ENCODE results near the gene MYL6B. TPM values are rescaled to one million over a fixed set of nuclear protein-coding genes. Genes with fewer than 3 reads are reported as not detected.
A peak's percentile ranks its signal among the peaks of the same experiment; 100 is the strongest.
"Not testable (repeated sequence)": the region's sequence is repeated elsewhere in the genome, so short reads cannot be mapped to it uniquely, and the experiment has no call there.

The MYL6B gene
- total RNA-seq, 1 donor from 2014 or later = 68.9 TPM

DNA sequence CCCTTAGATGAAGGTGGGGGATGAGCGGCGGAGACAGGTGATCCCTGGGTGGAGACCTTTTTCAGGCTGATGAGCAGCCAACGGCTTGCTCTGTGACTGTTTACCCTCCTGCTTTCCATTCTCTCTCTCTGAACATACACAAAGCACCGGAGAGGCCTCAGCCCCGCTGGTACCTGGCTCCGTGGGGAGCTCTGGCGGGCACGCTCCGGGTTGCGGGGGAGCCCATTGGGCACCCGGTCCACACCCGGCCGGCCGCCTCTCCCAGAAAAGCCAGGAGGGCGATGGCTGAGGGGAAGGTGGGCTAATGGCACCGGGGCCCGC is 36.4 kb downstream of the MYL6B start:
- Mint-ChIP-seq H3K27me3 (no peaks in the 10 kb centered on the region), H3K36me3 (ENCODE audit: low read depth) (peaks cover 35% of the 10 kb centered on the region), H3K9me3 (no peaks in the 10 kb centered on the region), H3K4me3 (peak overlapping the region; percentile 97), H3K4me1 (peaks cover 42% of the 10 kb centered on the region), H3K27ac (peak overlapping the region; percentile 86)
- intact Hi-C loops (cut with micrococcal nuclease) = loop anchor here (1.0 to 2.0 kb wide), 5 partner anchors 28 to 280 kb away; partner anchors contain the start of genes CS, MYL6B and SPRYD4
- peak; percentile 75 for DNase-seq

DNA sequence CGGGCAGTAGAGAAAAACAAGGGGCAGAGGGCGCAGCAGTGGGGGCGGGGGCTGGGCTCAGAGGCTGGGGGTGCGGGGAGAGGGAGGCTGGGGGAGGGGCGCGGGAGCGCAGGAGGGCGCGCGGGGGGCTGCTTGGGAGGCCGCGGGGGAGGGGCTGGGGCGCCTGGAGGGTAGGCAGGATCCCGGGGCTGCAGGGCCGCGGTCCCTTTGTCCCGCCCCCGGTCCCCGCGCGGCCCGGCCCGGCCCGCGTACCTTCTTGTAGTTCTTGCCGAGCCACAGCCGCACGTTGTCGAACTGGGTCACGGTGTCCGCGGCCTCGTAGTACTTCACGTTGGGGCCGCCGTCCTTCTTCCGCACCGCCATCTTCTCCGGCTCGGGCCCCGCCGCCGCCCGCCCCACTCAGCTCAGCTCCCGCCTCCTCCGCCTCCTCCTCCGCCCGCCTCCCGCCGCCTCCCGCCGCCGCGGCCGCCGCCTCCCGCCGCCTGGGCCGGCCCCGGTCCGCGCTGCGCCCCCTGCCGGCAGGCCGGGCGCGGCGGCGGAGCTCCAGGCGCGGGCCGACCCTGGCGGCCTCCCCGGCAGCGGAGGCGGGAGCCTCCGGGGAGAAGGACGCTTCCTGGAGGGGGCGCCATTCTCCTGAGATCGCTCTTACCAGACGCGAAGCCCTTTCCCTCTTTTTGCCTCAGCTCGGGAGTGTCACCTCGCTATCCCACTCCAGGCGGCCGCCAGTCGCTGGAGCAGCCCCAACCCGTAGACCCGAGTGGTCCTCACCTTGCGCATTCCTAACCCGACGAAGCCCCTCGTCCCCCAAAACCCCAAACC is 36.9 kb downstream of the MYL6B start, which contains the start of gene SMARCC2:
Gene SMARCC2 (minus strand): TSS at position 385 of the 819 bp plus-strand sequence. CDS start 22 bp downstream, at position 363.
- Mint-ChIP-seq H3K27me3 (no peaks in the 10 kb centered on the region), H3K36me3 (ENCODE audit: low read depth) (peaks cover 30% of the 10 kb centered on the region), H3K9me3 (no peaks in the 10 kb centered on the region), H3K27ac (peak within 1 kb of the TSS; percentile 95), H3K4me3 (peak within 1 kb of the TSS; percentile 97), H3K4me1 (peaks cover 42% of the 10 kb centered on the region)
- intact Hi-C loops (cut with micrococcal nuclease) = loop anchor here (1.0 to 2.0 kb wide), 5 partner anchors 29 to 279 kb away; partner anchors contain the start of genes CS, MYL6B and SPRYD4
- peak; percentile 96 for DNase-seq

DNA sequence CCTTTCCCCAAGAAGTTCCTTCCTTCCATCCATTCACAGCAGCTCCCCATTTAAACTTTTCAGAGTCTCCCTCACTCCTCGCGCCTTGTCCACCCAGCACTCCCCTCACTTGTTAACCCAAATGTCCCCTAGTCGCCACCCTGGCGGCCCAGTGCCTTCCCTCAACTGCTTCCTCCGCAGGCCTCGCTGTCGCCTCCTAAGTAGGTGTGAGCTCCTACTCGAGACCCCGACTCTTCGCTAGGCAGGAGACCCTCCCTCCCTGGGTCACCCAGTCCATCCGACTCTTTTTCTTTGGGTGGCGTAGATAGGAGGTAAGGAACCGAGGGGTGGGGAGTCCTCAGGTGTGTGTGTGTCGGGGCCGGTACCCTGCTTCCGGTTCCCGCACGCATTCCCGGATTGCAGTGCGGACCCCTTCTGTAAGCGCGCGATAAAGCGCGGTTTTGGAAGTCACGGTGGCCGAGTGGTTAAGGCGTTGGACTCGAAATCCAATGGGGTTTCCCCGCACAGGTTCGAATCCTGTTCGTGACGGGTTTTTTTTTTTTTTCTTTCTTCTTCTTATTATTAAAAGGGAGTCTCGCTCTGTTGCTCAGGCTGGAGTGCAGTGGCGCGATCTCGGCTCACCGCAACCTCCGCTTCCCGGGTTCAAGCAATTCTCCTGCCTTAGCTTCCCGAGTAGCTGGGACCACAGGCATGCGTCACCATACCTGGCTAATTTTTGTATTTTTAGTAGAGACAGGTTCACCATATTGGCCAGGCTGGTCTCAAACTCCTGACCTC is 37.7 kb downstream of the MYL6B start:
- Mint-ChIP-seq H3K27me3 (no peaks in the 10 kb centered on the region), H3K27ac (peak overlapping the region; percentile 95), H3K4me1 (peaks cover 42% of the 10 kb centered on the region), H3K4me3 (peak overlapping the region; percentile 97), H3K9me3 (no peaks in the 10 kb centered on the region), H3K36me3 (ENCODE audit: low read depth) (peaks cover 22% of the 10 kb centered on the region)
- intact Hi-C loops (cut with micrococcal nuclease) = loop anchor here (1.0 to 2.0 kb wide), 6 partner anchors 29 to 278 kb away; partner anchors contain the start of genes CS, MYL6B and SPRYD4
- peak; percentile 95 for DNase-seq

DNA sequence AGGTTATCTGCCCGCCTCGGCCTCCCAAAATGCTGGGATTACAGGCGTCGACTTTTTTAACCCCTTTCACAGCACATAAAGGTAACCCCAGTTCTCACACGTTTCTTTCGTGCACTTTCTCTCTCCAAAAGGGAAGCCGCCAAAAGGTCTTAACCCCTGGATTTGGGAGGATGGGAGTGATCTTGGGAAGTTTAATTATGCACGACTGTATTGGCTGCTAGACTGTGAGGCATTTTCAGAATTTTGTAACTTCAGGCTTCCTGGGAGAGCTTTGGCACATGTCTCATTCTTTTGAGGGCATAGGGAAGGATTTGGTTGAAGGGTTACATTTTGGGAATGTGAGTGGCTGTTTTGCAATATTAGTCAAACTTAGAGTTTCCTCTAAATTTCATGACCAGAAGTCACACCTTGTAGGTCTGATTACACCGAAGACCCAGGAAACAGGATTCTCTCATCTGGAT is 38.3 kb downstream of the MYL6B start:
- Mint-ChIP-seq H3K27me3 (no peaks in the 10 kb centered on the region), H3K9me3 (no peaks in the 10 kb centered on the region), H3K4me1 (peaks cover 42% of the 10 kb centered on the region), H3K27ac (peak overlapping the region; percentile 95), H3K4me3 (peak overlapping the region; percentile 97), H3K36me3 (ENCODE audit: low read depth) (peaks cover 19% of the 10 kb centered on the region)
- no peak for DNase-seq
- intact Hi-C loops (cut with micrococcal nuclease) = loop anchor here (1.0 kb wide), 1 partner anchor 64 kb away; no protein-coding TSS in a partner anchor

DNA sequence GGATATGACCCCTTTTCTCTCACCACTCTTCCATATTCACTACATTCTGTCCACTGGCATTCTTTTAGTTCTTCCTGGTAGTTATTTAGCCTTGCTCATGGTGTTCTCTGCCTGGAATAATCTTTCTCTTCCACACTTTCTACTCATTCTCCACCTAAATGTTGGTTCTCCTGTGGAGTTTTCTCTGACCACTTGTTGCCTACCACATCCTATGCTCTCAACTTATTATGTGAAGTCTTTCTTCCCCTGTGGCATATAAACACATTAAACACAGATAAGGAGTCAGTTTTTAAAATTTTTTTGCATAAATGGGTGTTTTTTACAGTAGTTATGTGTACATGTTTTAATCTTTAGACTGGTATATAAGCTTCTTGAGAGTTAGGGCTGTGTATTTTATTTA is 40.2 kb downstream of the MYL6B start:
- H3K27me3 Mint-ChIP-seq = no peaks in the 10 kb centered on the region
- peaks cover 32% of the 10 kb centered on the region for H3K4me1 Mint-ChIP-seq
- peaks cover 8% of the 10 kb centered on the region for H3K36me3 Mint-ChIP-seq (ENCODE audit: low read depth)
- H3K4me3 Mint-ChIP-seq = no peak overlapping the region
- intact Hi-C loops (cut with micrococcal nuclease) = loop anchor here (2.0 kb wide), 1 partner anchor 272 kb away; no protein-coding TSS in a partner anchor
- H3K9me3 Mint-ChIP-seq = no peaks in the 10 kb centered on the region
- no peak for DNase-seq
- H3K27ac Mint-ChIP-seq = no peak overlapping the region

DNA sequence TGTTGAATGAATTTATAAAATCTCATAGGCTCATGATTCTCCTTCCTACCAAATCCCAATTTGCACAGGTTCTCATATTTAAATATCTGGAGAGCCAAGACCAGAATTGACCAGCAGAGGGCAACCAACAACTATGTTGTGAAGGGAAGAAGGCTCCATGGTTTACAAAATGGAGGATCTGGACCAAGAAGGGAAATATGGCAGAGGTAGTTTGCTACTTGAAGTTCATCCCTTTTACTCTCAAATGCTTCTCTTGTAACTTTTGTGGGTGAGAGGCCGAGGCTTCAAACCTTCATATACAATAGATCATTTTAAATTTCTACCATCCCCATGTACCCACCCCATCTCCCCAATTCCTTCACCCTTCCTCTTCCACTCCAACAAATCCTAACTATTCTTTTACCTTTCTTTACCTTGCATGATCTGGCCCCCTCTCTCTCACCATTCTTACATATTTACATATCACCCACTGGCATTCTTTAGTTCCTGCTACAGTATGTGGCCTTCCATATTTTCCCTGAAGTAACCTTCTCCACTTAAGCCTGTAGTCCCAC is 40.7 kb downstream of the MYL6B start:
- H3K9me3 Mint-ChIP-seq = no peaks in the 10 kb centered on the region
- H3K4me3 Mint-ChIP-seq = no peak overlapping the region
- peaks cover 7% of the 10 kb centered on the region for H3K36me3 Mint-ChIP-seq (ENCODE audit: low read depth)
- H3K27ac Mint-ChIP-seq = peak overlapping the region; percentile 60
- peak; percentile 94 for DNase-seq
- intact Hi-C loops (cut with micrococcal nuclease) = loop anchor here (1.0 to 2.0 kb wide), 3 partner anchors 31 to 272 kb away; partner anchors contain the start of genes ANKRD52 and NABP2
- no peaks in the 10 kb centered on the region for H3K27me3 Mint-ChIP-seq
- H3K4me1 Mint-ChIP-seq = peaks cover 26% of the 10 kb centered on the region

DNA sequence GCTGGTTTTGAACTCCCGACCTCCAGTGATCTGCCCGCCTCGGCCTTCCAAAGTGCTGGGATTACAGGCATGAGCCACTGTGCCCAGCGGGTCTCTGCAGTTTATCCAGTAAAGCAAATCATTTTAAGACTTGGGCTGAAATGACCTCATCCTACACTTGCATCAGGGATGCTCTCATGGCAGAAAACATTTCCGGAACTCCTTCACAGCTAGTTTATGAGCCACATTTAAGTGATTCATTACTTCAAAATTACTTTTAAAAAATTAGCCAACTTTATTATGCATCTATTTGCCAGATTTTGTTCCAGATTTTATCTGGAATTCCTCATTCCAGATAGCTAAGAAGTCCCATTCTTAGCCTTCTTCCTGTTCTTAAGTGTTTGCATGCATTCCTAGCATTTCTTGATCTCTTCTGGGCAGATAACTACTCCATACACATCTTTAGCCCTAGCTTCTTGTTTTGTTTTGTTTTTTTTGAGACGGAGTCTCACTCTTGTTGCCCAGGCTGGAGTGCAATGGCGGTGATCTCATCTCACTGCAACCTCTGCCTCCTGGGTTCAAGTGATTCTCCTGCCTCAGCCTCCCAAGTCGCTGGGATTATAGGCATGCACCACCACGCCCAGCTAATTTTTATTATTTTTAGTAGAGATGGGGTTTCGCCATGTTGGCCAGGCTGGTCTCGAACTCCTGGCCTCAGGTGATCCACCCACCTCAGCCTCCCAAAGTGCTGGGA is 44.6 kb downstream of the MYL6B start:
- H3K36me3 Mint-ChIP-seq (ENCODE audit: low read depth); H3K4me3 Mint-ChIP-seq; H3K27ac Mint-ChIP-seq; DNase-seq; intact Hi-C loops (cut with micrococcal nuclease); H3K9me3 Mint-ChIP-seq; H3K27me3 Mint-ChIP-seq: not testable (repeated sequence)
- H3K4me1 Mint-ChIP-seq = peaks cover 10% of the 10 kb centered on the region

DNA sequence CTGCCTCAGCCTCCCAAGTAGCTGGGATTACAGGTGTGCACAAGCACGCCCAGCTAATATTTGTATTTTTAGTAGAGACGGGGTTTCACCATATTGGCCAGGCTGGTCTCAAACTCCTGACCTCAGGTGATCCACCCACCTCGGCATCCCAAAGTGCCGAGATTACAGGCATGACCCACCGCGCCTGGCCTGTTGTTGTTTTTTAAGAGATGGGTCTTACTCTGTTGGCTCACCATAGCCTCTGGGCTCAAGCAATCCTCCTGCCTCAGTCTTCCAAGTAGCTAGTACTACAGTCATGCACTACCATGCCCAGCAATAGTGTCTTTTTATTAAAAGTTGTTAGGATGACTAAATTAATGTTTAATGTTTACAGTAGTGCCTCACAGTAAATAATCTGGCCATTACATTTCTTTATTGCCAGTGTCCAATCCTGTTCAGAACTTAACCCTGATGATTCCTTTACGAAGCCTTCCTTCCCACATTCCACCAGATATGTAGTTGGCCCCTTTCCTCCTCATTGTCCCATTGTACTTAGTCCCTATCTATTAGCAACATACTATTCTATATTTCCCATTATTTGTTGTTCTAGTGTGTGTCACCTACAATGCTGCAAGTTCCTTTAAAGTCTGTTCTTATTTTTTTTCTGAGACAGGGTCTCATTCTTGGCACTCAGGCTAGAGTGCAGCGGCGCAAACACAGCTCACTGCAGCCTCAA is 45.7 kb downstream of the MYL6B start:
- H3K27ac Mint-ChIP-seq = no peak overlapping the region
- intact Hi-C loops (cut with micrococcal nuclease) = no loop called here

DNA sequence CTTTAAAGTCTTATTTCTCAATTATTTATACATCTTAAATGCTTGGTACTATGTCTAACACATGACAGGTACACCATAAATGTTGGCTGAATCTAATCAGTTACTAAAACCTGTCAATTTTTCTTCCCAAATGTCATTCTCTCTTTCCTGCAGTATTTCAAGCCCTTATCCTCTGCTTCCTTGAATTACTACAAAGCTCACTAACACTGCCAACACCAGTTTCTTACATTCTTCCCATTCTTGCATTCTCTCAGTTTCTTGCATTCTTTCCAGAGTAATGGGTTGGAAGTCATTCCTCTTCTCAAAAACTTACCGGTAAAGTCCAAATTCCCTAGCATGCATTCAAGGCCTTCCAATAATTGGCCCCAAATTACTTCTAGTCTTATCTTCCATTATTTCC is 46.4 kb downstream of the MYL6B start:
- Mint-ChIP-seq H3K4me3 (no peak overlapping the region), H3K36me3 (ENCODE audit: low read depth) (no peaks in the 10 kb centered on the region), H3K27me3 (no peaks in the 10 kb centered on the region), H3K27ac (no peak overlapping the region), H3K4me1 (no peaks in the 10 kb centered on the region), H3K9me3 (no peaks in the 10 kb centered on the region)
- no peak for DNase-seq
- intact Hi-C loops (cut with micrococcal nuclease) = no loop called here

More for the DNA sequence above, 45.7 kb downstream of the MYL6B start:
- H3K4me1 Mint-ChIP-seq = peaks cover 5% of the 10 kb centered on the region
- H3K27me3 Mint-ChIP-seq = no peaks in the 10 kb centered on the region
- no peaks in the 10 kb centered on the region for H3K9me3 Mint-ChIP-seq
- no peak overlapping the region for H3K4me3 Mint-ChIP-seq
- peaks cover 2% of the 10 kb centered on the region for H3K36me3 Mint-ChIP-seq (ENCODE audit: low read depth)
- DNase-seq = no peak

DNA sequence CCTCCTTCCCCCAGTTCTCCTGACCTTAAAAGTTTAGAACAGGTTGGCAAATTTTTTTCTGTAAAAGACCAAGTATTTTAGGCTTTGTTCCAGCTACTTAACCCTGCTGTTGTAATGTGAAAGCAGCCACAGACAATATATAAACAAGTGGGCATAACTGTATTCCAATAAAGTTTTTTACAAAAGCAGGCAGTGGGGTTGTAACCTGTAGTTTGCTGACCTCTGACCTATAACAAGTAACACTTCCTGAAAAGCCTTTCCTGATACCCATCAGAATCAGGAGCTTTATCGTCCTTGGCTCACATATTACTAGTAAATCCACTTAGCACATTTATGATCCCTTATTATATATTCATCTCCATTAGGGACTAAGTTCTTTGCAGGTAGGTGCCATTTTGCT is 50.0 kb downstream of the MYL6B start:
- intact Hi-C loops (cut with micrococcal nuclease) = no loop called here
- Mint-ChIP-seq H3K36me3 (ENCODE audit: low read depth) (peaks cover 18% of the 10 kb centered on the region), H3K27me3 (no peaks in the 10 kb centered on the region), H3K4me1 (peaks cover 2% of the 10 kb centered on the region), H3K27ac (no peak overlapping the region), H3K4me3 (no peak overlapping the region), H3K9me3 (no peaks in the 10 kb centered on the region)
- no peak for DNase-seq

DNA sequence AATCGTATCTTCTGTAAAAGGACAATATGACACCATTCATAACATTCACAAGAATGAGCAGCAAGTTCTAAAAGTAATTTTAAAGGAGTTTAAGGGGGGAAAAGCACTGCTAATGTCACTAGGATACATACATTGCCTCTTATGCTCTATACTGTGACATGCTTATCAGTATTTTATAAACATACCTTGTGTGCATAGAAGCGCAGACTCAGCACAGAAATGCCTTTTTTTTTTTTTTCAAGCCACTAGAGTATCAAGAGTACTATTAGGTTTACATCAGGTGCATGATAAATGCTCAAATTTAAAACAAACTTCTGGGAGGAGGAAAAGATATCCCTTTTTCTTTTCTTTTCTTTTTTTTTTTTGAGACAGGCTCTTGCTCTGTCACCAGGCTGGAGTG is 50.5 kb downstream of the MYL6B start:
- H3K27ac Mint-ChIP-seq = no peak overlapping the region
- peaks cover 2% of the 10 kb centered on the region for H3K4me1 Mint-ChIP-seq
- no peaks in the 10 kb centered on the region for H3K9me3 Mint-ChIP-seq
- intact Hi-C loops (cut with micrococcal nuclease) = no loop called here
- no peaks in the 10 kb centered on the region for H3K27me3 Mint-ChIP-seq
- peaks cover 22% of the 10 kb centered on the region for H3K36me3 Mint-ChIP-seq (ENCODE audit: low read depth)
- DNase-seq = no peak
- H3K4me3 Mint-ChIP-seq = no peak overlapping the region

DNA sequence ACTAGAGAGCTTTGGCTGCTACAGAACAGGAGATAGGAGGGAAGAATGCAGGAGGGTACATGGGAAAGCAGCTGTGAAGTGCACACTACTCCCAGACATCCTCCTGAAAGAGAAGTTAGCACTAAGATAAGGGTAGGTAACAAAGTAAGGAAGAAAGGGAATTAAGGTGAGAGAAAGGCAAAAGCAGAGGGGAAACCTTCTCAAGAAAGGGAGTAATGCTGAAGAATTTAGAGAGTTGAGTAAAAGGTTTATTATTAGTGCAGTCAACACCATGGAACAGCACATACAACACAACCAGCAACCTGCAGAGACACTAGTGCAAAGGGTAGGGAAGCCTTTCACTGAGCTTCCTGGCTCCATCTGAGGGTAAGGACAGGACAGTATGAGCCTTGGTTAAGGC is 51.9 kb downstream of the MYL6B start:
- intact Hi-C loops (cut with micrococcal nuclease) = no loop called here
- Mint-ChIP-seq H3K4me3 (no peak overlapping the region), H3K4me1 (peaks cover 2% of the 10 kb centered on the region), H3K27me3 (no peaks in the 10 kb centered on the region), H3K36me3 (ENCODE audit: low read depth) (peaks cover 29% of the 10 kb centered on the region), H3K9me3 (no peaks in the 10 kb centered on the region), H3K27ac (no peak overlapping the region)
- no peak for DNase-seq
